DMS153 (cell line): ENCODE data around the gene NOC4L.

Source experiments
- DNase-seq: peaks from one replicate; lab custom pipeline; 2025; lab: John Stamatoyannopoulos, UW

NOC4L gene

DNA sequence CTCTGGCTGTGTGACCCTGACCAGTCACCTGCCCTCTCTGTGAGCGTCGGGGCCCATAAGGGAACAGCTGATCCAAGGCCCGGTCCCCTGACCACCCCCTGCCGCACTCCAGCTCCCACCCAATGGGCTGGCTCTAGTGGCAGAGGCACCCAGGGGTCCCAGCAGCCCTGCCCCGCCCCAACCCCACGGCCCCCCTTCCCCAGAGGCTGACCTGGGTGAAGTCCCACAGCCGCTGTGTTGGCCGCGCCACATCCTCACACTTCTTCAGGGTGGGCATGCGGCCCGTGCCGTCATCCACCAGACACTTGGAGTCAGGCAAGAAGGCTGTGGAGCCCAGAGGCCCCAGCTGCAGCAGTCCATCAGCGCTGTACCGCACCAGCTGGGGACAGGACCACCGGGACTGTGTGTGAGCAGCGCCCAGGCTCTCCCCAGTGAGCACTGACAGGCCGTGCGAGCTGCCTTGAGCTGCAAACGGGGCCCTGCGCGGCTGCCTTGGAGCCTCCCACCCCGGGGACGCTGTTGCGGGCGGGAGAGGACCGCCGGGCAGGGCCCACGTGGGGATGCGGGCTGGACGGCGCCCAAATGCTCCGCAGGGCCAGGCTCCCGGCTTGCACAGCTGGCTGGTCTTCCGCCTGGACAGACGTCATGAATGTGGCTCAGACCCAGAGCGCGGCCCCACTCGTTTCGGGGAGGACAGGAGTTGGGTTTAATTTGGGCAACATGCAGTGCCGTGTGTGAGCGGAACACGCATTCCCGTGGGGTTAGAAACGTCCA lies 53.5 kb downstream of the NOC4L start:
- no peak for DNase-seq

DNA sequence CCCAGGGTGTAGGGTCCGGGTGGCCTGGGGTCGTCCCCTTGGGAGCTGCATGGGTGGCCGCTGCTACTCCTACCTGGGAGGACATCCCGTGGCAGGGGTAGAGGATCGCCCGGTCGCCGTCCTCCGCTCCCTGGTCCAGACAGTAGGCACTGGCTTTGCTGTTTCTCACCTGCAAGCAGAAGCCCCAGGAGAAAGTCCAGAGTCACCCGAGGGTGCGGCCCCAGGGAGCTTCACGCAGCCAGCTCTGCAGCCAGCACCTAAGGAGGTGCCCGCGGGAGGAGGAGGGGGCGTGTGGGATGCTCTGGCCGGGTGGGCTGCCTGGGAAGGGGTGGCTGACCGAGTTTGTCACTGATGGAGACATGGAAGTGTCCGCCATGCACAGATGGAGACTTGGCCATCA lies 54.8 kb downstream of the NOC4L start:
- no peak for DNase-seq

DNA sequence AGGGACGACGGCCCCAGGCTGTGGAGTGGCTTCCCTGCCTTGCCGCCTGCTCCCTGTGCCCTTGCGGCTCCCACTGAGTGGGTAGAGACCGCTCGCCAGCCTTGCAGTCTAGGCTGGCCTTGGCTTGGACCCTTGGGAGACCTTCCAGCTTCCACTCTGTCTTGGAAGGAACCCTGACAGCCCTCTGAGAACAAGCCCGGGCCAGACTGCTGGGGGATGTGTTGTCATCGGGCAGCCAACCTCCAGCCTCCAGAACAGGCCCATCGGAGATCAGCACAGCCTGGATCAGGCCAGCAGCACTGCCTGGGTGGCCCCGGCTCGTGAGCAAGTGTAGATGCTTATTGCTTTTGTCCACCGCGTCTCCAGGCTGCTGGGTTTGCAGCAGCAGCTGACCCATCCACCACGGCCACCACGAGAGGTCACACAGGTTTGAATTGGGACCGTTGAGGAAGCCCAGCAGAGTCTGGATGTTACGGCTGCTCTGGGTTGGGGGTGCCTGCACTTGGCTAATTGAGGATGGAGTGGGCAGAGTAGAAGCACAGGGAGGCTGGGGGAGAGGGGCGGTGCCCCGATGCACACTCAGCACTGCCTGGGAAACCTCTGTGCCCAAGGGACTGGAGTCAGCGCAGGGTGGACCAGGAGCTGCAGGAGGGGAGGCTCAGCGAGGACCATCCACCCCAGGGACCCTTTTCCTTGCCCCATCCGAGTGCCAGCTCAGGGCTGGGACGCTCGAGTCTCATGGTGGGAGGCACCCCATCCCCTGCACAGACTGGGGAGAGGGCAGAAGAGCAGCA lies 55.5 kb downstream of the NOC4L start:
- DNase-seq: no peak

DNA sequence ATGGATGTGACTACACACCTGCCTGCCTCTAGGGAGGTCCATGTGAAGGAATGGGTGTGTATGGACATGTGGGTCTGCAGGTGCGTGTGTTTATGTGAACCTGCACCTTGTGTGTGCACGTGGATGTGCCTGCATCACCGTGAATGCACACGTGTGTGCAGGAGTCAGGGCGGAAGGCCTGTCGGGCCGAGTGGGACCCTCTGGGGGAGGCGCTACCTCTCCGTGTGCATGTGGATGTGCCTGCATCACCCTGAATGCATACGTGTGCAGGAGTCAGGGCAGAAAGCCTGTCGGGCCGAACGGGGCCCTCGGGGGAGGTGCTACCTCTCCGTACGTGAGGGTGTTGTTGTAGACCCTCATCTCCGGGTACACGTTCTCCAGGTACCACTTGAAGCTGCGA lies 56.5 kb downstream of the NOC4L start:
- DNase-seq: no peak

DNA sequence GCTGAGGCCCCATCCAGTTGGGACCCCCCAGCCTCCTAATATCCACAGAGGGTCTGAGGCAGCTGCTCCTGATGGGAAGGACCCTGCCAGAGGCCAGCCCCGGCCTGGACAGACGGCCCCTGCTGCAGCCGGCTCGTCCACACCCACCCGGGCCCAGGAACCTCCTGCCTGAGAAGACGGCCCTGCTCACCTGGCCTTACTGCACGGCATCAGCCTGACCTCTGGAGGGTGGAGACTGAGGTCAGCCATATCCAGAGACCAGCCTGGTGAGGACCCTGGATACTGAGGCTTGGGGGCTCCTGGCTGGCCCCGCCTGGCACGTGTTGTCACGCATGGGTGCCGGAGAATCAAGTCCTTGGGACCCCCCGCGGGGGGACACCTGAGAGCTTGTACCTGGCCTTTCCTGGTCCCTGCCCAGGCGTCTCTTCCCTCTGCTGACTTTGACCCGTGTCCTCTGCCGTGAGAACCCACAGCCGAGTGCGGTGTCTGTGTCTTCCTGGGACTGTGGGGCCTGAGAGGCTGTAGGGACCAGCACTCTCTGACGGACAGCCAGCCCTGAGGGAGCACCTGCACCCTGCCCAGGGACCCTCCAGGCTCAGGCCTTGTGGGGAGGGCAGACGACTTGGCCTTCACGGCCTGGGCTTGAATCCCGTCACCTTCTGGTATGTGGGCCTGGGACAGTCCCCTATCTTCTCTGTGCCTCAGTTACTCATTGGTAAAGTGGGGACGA lies 57.3 kb downstream of the NOC4L start:
- no peak for DNase-seq
